GM12878 (cell line): ENCODE results near the gene RABEP2. TPM values are rescaled to one million over a fixed set of nuclear protein-coding genes. Genes with fewer than 3 reads are reported as not detected.

Experiments
- ESRRA ChIP-seq: IDR thresholded peaks from 2 replicates; pipeline ENCODE4 v1.6.1; 2012; ENCODE audit warnings: mild to moderate bottlenecking, low read length, improper control_type of control experiment
- EZH2 ChIP-seq: IDR thresholded peaks from 2 replicates; pipeline ENCODE4 v1.6.1; 2012; ENCODE audit warnings: low read depth, mild to moderate bottlenecking, control low read depth, inconsistent platforms, low read length, borderline replicate concordance; ENCODE audit not compliant: control insufficient read depth
- FOS ChIP-seq: IDR thresholded peaks from 3 replicates; pipeline ENCODE4 v1.6.1; 2011; ENCODE audit warnings: borderline replicate concordance; ENCODE audit not compliant: insufficient read length; ENCODE audit errors: extremely low read depth
- HCFC1 ChIP-seq: fragments of 150-350 bp; IDR thresholded peaks from 2 replicates; pipeline ENCODE4 v1.6.1; 2014; ENCODE audit warnings: low read length
- JUNB ChIP-seq: IDR thresholded peaks from 2 replicates; pipeline ENCODE4 v1.6.1; 2016; ENCODE audit warnings: antibody characterized with exemption, mild to moderate bottlenecking
- NFIC ChIP-seq: IDR thresholded peaks from 2 replicates; pipeline ENCODE4 v1.6.1; 2012; ENCODE audit warnings: low read depth, mild to moderate bottlenecking, inconsistent platforms, low read length, moderate library complexity
- POLR2AphosphoS5 ChIP-seq: IDR thresholded peaks from 2 replicates; pipeline ENCODE4 v1.6.1; 2011; ENCODE audit warnings: mild to moderate bottlenecking, low read length, inconsistent platforms
- SP1 ChIP-seq: IDR thresholded peaks from one replicate; pipeline ENCODE4 v1.6.1; 2011; ENCODE audit warnings: low read depth, low read length
- TAF1 ChIP-seq: IDR thresholded peaks from 2 replicates; pipeline ENCODE4 v1.6.1; 2011; ENCODE audit warnings: mild to moderate bottlenecking, low read depth, low read length, borderline replicate concordance
- TCF12 ChIP-seq: IDR thresholded peaks from 2 replicates; pipeline ENCODE4 v1.6.1; 2011; ENCODE audit warnings: low read depth, mild to moderate bottlenecking, low read length
- polyA plus RNA-seq, 11 experiments: library from polyadenylated mRNA; depleted of rRNA in 4 of 11; unstranded in 6 of 11; stranded (reverse) in 5 of 11; fragments of >200 nt; fragmentation: Nextera tagmentation in 4 of 11; fragmentation: Illumina TruSeq in 1 of 11; extraction: Ambion mirVana in 4 of 11; extraction: Trizol in 1 of 11; gene quantifications; 1 replicate in 1 of 11; 2 replicates in 10 of 11; pipeline versions ENCODE4 v1.2.1 to v1.2.3, GENCODE V29; 2011 to 2016; ENCODE audit warnings: inconsistent platforms in 2 of 11, missing spikeins in 2 of 11, low read depth in 1 of 11
- total RNA-seq, 4 experiments: library from RNA; depleted of rRNA in 3 of 4; stranded (reverse); fragments of >200 nt in 3 of 4; fragmentation: Illumina TruSeq in 1 of 4; extraction: Trizol in 1 of 4; gene quantifications; 2 replicates each; pipeline versions ENCODE4 v1.2.1 to v1.2.3, GENCODE V29; 2013 to 2021
- TF ChIP-seq, protein P1 (sequence below): fragments of 450-650 bp; IDR thresholded peaks from 2 replicates; pipeline ENCODE4 v1.6.1; 2017; ENCODE audit warnings: antibody characterized with exemption, mild to moderate bottlenecking, moderate library complexity
- TF ChIP-seq, protein P2 (sequence below): IDR thresholded peaks from 2 replicates; pipeline ENCODE4 v1.6.1; 2012; ENCODE audit warnings: low read depth, low read length, improper control_type of control experiment
- TF ChIP-seq, protein P3 (sequence below): fragments of 450-650 bp; IDR thresholded peaks from 2 replicates; pipeline ENCODE4 v1.6.1; 2016; ENCODE audit warnings: mild to moderate bottlenecking, moderate library complexity, borderline replicate concordance

RABEP2 gene
- total and polyA plus RNA-seq, 10 of the 15 experiments (the other 5 are each of a cell fraction or from before 2014, with no cell fraction given), result 0.47 to 33.2 (median 18.6) TPM

DNA sequence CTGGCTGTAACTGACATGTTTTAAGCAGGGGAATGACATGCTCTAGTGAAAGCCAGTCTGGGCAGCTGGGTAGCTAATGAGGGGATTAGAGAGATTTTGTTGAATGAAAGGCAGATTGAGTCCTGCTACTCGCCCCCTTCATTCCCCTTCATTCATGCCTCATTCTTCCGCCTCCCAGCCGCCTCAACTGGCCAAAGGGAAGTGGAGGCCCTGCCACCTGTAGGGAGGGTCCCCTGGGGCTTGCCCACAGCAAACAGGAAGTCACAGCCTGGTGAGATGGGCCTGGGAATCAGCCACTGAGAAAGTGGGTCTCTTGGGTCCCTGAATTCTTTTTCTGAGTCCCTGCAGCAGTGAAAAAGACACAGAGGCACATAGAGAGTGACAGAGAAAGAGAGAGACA, 5.6 kb upstream of the RABEP2 start (continued):
- TF ChIP-seq, protein P1, sequence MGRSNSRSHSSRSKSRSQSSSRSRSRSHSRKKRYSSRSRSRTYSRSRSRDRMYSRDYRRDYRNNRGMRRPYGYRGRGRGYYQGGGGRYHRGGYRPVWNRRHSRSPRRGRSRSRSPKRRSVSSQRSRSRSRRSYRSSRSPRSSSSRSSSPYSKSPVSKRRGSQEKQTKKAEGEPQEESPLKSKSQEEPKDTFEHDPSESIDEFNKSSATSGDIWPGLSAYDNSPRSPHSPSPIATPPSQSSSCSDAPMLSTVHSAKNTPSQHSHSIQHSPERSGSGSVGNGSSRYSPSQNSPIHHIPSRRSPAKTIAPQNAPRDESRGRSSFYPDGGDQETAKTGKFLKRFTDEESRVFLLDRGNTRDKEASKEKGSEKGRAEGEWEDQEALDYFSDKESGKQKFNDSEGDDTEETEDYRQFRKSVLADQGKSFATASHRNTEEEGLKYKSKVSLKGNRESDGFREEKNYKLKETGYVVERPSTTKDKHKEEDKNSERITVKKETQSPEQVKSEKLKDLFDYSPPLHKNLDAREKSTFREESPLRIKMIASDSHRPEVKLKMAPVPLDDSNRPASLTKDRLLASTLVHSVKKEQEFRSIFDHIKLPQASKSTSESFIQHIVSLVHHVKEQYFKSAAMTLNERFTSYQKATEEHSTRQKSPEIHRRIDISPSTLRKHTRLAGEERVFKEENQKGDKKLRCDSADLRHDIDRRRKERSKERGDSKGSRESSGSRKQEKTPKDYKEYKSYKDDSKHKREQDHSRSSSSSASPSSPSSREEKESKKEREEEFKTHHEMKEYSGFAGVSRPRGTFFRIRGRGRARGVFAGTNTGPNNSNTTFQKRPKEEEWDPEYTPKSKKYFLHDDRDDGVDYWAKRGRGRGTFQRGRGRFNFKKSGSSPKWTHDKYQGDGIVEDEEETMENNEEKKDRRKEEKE, result no peak
- TF ChIP-seq SP1 (peak; percentile 58), HCFC1 (no peak), POLR2AphosphoS5 (no peak), TAF1 (no peak), ESRRA (no peak), EZH2 (no peak), FOS (no peak), JUNB (no peak), TCF12 (peak; percentile 83; the same call in 1 of the 2 replicates), NFIC (no peak)
- TF ChIP-seq, protein P2, sequence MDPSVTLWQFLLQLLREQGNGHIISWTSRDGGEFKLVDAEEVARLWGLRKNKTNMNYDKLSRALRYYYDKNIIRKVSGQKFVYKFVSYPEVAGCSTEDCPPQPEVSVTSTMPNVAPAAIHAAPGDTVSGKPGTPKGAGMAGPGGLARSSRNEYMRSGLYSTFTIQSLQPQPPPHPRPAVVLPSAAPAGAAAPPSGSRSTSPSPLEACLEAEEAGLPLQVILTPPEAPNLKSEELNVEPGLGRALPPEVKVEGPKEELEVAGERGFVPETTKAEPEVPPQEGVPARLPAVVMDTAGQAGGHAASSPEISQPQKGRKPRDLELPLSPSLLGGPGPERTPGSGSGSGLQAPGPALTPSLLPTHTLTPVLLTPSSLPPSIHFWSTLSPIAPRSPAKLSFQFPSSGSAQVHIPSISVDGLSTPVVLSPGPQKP, result no peak
- TF ChIP-seq, protein P3, sequence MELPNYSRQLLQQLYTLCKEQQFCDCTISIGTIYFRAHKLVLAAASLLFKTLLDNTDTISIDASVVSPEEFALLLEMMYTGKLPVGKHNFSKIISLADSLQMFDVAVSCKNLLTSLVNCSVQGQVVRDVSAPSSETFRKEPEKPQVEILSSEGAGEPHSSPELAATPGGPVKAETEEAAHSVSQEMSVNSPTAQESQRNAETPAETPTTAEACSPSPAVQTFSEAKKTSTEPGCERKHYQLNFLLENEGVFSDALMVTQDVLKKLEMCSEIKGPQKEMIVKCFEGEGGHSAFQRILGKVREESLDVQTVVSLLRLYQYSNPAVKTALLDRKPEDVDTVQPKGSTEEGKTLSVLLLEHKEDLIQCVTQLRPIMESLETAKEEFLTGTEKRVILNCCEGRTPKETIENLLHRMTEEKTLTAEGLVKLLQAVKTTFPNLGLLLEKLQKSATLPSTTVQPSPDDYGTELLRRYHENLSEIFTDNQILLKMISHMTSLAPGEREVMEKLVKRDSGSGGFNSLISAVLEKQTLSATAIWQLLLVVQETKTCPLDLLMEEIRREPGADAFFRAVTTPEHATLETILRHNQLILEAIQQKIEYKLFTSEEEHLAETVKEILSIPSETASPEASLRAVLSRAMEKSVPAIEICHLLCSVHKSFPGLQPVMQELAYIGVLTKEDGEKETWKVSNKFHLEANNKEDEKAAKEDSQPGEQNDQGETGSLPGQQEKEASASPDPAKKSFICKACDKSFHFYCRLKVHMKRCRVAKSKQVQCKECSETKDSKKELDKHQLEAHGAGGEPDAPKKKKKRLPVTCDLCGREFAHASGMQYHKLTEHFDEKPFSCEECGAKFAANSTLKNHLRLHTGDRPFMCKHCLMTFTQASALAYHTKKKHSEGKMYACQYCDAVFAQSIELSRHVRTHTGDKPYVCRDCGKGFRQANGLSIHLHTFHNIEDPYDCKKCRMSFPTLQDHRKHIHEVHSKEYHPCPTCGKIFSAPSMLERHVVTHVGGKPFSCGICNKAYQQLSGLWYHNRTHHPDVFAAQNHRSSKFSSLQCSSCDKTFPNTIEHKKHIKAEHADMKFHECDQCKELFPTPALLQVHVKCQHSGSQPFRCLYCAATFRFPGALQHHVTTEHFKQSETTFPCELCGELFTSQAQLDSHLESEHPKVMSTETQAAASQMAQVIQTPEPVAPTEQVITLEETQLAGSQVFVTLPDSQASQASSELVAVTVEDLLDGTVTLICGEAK, result no peak
